ENCODE measurements around the gene SNAPC1. TPM values are rescaled to one million over a fixed set of nuclear protein-coding genes. Genes with fewer than 3 reads are reported as not detected.

The SNAPC1 gene
- total and polyA plus RNA-seq, 2 of the 13 experiments (the other 11 are each of a cell fraction or from before 2014, with no cell fraction given) = 2.6 to 8.5 TPM

DNA sequence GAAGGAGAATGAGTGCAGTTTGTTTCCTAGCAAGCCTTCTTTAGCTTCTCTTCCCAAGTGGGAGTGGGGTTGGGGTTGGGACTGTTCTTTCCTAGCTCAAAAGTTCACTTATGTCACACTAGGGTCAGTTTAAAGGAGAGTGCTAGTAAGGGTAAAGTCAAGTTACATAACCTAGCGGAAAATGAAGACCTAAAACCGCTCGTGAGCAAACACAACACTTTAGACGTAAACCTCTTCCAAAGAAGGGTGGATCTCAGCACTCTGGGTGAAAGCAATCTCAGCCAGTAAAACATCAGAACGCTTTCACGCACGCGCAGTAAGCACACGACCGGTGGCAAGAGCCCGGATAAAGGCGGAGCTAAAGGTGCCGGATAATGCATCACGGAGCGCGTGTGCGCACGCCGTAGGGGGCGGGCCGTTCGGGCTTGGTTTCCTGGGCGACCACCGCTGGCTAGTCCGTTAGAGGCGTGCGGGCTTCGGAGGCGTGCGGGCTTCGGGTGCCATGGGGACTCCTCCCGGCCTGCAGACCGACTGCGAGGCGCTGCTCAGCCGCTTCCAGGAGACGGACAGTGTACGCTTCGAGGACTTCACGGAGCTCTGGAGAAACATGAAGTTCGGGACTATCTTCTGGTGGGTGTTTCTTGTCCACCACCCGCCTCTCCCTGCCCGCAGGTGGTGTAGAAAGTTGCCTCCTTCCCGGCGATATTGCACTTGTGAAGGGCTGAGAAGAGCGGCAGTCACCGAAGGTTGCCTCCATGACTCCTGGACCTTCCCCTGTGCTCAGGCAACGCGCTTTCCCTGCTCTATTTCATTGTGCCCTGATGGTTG is at the start of gene SNAPC1 (continued):
- TF ChIP-seq TMF1 (CRISPR knock-in tag; IDR thresholded peaks at IDR 0.05; ENCODE audit: low read depth) = no peak
- TF ChIP-seq, protein P1, sequence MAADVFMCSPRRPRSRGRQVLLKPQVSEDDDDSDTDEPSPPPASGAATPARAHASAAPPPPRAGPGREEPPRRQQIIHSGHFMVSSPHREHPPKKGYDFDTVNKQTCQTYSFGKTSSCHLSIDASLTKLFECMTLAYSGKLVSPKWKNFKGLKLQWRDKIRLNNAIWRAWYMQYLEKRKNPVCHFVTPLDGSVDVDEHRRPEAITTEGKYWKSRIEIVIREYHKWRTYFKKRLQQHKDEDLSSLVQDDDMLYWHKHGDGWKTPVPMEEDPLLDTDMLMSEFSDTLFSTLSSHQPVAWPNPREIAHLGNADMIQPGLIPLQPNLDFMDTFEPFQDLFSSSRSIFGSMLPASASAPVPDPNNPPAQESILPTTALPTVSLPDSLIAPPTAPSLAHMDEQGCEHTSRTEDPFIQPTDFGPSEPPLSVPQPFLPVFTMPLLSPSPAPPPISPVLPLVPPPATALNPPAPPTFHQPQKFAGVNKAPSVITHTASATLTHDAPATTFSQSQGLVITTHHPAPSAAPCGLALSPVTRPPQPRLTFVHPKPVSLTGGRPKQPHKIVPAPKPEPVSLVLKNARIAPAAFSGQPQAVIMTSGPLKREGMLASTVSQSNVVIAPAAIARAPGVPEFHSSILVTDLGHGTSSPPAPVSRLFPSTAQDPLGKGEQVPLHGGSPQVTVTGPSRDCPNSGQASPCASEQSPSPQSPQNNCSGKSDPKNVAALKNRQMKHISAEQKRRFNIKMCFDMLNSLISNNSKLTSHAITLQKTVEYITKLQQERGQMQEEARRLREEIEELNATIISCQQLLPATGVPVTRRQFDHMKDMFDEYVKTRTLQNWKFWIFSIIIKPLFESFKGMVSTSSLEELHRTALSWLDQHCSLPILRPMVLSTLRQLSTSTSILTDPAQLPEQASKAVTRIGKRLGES (CRISPR knock-in tag; IDR thresholded peaks at IDR 0.05; ENCODE audit: borderline replicate concordance) = no peak
- TF ChIP-seq ZNF160 (CRISPR knock-in tag; IDR thresholded peaks at IDR 0.05) = no peak
- no peak; the same call in 1 of the 2 replicates for TF ChIP-seq YEATS2 (CRISPR knock-in tag; IDR thresholded peaks at IDR 0.05; ENCODE audit: borderline replicate concordance)
- TF ChIP-seq PHF21A (CRISPR knock-in tag; IDR thresholded peaks at IDR 0.05) = no peak
- peak; percentile 64 for TF ChIP-seq ASH2L (IDR thresholded peaks at IDR 0.05; ENCODE audit: insufficient read length, low read depth, low read length)
- no peak for TF ChIP-seq RNF2 (conservative IDR thresholded peaks at IDR 0.05; ENCODE audit: low read depth)
- TF ChIP-seq, protein P2, sequence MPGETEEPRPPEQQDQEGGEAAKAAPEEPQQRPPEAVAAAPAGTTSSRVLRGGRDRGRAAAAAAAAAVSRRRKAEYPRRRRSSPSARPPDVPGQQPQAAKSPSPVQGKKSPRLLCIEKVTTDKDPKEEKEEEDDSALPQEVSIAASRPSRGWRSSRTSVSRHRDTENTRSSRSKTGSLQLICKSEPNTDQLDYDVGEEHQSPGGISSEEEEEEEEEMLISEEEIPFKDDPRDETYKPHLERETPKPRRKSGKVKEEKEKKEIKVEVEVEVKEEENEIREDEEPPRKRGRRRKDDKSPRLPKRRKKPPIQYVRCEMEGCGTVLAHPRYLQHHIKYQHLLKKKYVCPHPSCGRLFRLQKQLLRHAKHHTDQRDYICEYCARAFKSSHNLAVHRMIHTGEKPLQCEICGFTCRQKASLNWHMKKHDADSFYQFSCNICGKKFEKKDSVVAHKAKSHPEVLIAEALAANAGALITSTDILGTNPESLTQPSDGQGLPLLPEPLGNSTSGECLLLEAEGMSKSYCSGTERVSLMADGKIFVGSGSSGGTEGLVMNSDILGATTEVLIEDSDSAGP (CRISPR knock-in tag; IDR thresholded peaks at IDR 0.05; ENCODE audit: borderline replicate concordance) = peak; percentile 80; the same call in 1 of the 2 replicates
- no peak for TF ChIP-seq MLLT10 (CRISPR knock-in tag; IDR thresholded peaks at IDR 0.05)
- TF ChIP-seq, protein P3, sequence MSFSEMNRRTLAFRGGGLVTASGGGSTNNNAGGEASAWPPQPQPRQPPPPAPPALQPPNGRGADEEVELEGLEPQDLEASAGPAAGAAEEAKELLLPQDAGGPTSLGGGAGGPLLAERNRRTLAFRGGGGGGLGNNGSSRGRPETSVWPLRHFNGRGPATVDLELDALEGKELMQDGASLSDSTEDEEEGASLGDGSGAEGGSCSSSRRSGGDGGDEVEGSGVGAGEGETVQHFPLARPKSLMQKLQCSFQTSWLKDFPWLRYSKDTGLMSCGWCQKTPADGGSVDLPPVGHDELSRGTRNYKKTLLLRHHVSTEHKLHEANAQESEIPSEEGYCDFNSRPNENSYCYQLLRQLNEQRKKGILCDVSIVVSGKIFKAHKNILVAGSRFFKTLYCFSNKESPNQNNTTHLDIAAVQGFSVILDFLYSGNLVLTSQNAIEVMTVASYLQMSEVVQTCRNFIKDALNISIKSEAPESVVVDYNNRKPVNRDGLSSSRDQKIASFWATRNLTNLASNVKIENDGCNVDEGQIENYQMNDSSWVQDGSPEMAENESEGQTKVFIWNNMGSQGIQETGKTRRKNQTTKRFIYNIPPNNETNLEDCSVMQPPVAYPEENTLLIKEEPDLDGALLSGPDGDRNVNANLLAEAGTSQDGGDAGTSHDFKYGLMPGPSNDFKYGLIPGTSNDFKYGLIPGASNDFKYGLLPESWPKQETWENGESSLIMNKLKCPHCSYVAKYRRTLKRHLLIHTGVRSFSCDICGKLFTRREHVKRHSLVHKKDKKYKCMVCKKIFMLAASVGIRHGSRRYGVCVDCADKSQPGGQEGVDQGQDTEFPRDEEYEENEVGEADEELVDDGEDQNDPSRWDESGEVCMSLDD (CRISPR knock-in tag; IDR thresholded peaks at IDR 0.05; ENCODE audit: borderline replicate concordance) = no peak
- no peak for TF ChIP-seq PRMT3 (CRISPR knock-in tag; IDR thresholded peaks at IDR 0.05; ENCODE audit: borderline replicate concordance, low read depth)
- TF ChIP-seq NFIB (CRISPR knock-in tag; IDR thresholded peaks at IDR 0.05; ENCODE audit: borderline replicate concordance) = no peak
- TF ChIP-seq ZNF326 (CRISPR knock-in tag; IDR thresholded peaks at IDR 0.05; ENCODE audit: borderline replicate concordance) = no peak
- no peak for TF ChIP-seq TP53 (CRISPR knock-in tag; conservative IDR thresholded peaks at IDR 0.05)
- TF ChIP-seq, protein P4, sequence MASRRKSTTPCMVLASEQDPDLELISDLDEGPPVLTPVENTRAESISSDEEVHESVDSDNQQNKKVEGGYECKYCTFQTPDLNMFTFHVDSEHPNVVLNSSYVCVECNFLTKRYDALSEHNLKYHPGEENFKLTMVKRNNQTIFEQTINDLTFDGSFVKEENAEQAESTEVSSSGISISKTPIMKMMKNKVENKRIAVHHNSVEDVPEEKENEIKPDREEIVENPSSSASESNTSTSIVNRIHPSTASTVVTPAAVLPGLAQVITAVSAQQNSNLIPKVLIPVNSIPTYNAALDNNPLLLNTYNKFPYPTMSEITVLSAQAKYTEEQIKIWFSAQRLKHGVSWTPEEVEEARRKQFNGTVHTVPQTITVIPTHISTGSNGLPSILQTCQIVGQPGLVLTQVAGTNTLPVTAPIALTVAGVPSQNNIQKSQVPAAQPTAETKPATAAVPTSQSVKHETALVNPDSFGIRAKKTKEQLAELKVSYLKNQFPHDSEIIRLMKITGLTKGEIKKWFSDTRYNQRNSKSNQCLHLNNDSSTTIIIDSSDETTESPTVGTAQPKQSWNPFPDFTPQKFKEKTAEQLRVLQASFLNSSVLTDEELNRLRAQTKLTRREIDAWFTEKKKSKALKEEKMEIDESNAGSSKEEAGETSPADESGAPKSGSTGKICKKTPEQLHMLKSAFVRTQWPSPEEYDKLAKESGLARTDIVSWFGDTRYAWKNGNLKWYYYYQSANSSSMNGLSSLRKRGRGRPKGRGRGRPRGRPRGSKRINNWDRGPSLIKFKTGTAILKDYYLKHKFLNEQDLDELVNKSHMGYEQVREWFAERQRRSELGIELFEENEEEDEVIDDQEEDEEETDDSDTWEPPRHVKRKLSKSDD (CRISPR knock-in tag; IDR thresholded peaks at IDR 0.05; ENCODE audit: low read depth) = 0 out of 2 replicates have a peak, but pooled peaks have one; percentile 29
- TF ChIP-seq, protein P5, sequence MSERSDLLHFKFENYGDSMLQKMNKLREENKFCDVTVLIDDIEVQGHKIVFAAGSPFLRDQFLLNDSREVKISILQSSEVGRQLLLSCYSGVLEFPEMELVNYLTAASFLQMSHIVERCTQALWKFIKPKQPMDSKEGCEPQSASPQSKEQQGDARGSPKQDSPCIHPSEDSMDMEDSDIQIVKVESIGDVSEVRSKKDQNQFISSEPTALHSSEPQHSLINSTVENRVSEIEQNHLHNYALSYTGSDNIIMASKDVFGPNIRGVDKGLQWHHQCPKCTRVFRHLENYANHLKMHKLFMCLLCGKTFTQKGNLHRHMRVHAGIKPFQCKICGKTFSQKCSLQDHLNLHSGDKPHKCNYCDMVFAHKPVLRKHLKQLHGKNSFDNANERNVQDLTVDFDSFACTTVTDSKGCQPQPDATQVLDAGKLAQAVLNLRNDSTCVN (CRISPR knock-in tag; IDR thresholded peaks at IDR 0.05; ENCODE audit: borderline replicate concordance) = no peak
